ENCODE results near the gene DIAPH2.

The DIAPH2 gene

DNA sequence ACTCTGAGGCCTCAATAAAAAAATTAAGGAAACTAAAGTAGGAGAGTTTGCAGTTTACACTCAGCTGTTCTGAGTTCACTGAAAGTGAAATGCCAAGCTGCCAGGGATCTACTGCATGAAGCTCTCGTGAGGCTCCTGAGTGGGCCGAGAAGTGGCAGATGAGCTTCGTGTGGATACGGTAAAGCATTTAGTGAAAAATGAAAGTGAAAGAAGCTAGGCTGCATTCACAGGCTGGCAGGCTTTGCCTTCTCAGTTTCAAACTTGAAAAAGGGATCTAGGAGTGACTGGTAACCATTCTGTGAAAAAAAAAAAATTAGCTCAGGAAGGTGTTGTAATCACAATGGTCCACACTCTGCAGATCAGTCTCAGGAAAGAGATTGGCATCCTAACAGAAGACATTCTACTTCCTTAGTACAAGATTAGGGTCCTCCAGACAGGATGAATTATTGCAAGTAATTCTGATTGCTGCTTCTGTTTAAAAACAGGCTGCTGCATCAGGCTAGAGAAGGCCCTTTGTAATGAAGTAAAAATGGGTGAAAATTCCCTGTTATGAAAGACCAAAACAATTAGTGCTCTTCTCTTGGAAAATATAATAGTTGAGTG, 879.0 kb downstream of the DIAPH2 start:
- peak; percentile 26 for DNase-seq (ENCODE audit: low read depth, low spot score)

- DNase-seq (ENCODE audit: low read depth, low spot score) = no peak
These were observed 879.9 kb downstream of the DIAPH2 start for GRCh38 chrX:97564496-97564895.

- DNase-seq (ENCODE audit: low read depth, low spot score) = no peak
These were observed 902.5 kb downstream of the DIAPH2 start for GRCh38 chrX:97587171-97587570.

DNA sequence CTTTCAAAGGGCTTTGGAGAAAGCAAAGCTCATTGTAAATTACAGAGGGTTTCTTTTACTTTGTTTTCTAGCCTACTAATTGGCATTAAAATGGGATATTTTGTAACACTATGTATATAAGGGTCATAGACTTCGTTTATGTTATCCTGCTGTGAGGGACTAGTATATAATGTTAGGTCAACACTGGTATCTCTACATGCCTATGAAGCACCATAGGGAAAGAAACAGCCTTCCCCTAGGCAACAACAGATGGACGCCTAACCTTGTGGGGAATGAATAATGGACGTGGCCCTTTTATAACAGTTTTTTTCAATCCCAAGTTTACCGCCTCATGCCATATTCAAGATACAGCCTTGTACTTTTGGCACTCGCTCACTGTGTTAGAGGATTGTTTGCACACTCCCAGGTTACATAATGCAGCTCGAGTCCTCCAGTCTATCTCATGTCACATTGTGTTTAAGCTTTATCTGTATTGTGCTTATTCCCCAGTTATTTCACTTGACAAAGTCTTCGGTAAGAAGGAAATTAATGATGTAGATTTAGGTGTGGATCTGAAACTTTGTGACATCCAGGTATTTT, 910.1 kb downstream of the DIAPH2 start:
- DNase-seq (ENCODE audit: low read depth, low spot score) = no peak

DNA sequence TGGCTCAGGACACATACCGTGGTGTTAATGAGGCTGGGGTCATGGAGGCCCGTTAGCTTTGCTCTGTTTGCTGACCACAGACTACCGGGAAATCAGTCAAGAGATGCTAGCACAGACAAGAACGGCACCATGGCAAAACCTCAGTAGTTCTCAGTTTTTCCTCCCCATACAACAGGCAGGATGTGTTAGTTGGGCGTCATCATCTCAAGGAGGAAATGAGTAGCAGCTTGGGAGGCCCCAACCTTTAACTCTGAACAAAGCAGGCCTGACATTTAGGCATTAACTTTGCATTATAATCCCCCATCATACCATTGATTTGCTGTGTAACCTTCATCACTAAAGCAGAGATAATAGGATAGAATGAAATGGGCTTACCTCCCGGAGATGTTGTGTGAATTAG, 913.3 kb downstream of the DIAPH2 start:
- no peak for DNase-seq (ENCODE audit: low read depth, low spot score)

DNA sequence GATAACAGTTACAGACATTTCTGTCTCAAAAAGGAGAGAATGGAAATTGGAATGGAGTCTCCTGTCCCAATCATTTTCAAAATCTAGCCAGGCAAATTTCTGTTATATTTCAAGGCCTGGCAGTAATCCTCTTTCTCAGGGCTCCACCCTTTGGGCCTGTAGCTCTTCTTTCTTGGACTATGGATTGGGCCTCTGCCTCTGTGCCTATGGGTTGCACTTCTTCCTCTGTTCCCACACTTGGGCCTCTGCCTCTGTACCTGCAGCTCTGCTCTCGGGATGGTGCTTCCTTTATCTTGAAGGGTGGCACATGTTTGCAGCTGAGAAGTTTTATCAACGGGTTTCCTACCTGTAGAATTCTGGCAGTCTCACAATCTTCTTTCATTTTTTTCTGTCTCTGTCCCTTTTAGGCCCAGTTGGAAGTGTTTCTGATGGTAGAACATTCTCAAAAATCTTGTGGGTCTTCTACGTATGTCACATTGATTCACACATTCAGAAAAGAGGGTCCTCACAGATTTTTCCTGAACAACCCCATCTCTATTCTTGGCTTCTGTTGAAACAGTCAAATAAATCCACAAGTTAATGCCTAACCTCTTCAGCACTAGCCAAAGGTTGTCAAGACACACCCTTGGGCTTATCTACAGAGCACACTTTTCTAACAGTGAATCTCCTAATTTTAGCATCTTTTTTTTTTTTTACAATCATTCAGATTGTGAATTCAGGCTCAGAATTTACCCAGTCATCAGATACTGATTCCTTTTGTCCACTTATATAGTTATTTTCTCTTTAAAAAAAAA, 918.0 kb downstream of the DIAPH2 start:
- DNase-seq (ENCODE audit: low read depth, low spot score) = no peak

GRCh38 chrX:97605271-97605670, 920.6 kb downstream of the DIAPH2 start:
- no peak for DNase-seq (ENCODE audit: low read depth, low spot score)

DNA sequence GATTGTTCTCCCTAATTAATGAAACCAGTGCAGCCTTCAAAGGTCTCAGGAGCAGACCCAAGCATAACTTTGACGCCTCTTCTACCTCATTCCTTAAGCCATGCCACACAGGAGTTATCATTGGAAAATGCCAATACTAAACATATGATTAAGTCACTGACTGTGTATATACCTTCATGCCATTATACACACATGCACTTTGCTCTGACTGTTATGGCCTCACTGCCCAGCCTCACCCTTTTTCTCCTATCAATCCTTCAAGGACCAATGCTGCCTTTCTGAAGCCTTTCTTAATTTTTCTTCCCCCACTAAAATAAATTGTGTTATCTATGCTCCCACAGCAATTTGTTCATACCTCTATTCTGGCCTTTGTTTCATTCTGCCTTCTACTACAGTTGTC, 924.7 kb downstream of the DIAPH2 start:
- DNase-seq (ENCODE audit: low read depth, low spot score) = no peak

- DNase-seq (ENCODE audit: low read depth, low spot score) = no peak
These were observed 925.3 kb downstream of the DIAPH2 start for GRCh38 chrX:97609938-97610337.

DNA sequence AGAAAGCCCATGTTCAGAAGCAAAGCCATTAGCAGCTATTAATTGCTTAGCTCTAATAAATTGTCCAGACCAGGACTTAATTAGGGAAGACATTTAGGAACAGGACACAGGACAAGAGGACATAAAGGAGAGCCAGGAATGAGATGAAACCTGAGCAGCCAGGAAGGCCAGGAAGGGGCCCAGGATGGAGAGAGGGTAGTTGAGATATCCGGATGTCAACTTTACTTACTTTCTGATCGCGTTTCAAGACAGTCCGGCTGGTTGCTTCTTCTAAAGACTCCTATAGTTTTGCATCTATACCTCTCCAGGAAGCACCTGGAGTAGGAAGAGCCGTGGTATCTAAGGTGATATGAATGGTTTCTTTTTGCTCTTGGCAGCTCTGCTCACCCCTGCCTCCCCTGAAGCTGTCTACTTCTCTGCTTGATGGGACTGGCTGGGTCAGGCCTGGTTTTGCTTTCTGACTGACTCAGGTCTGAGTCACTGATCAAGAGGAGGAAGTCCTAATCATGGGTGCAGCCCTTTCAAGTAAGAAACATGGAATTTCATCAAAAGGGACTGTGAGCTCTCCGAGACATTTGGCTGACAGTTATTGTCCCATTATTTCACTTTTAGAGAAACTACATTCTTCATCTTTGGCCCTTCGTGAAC, 932.4 kb downstream of the DIAPH2 start:
- peak; percentile 6 for DNase-seq (ENCODE audit: low read depth, low spot score)

DNA sequence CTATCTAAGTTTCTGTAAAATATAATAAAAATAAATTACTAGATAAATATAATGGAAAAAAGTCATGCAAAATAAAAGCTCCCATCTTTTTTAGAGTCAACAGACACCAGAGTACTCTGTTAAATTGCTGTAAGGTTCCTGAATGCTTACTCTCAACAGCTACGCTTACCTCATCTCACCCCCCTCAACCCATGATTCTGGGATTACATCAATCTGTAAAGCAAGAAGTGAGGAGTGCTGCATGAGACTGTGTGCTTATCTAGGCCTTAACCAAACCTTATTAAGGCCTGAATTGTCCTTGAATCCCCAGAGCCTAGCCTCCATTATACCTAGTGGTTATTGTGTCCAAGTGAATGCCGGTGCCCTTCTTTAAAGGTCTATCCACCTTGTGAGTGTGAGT, 934.9 kb downstream of the DIAPH2 start:
- DNase-seq (ENCODE audit: low read depth, low spot score) = no peak

DNA sequence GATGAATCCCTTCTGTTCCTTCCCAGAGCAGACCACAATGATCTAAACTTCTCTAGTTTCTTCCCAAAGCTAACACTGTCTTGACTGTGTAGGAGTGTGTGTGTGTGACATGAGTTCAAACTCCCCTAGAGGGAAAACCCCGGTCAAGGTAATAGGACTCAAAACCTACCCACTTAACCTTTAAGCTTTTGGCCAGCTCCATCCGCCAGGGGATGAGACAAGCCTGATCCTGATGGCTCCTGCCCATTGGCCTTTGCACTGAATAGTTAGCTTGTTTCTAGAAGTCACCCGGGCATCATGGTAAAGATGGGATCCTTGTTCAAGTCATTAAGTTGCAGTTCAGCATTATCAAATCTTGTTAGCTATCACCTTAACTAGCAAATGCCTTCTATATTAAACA, 937.5 kb downstream of the DIAPH2 start:
- no peak for DNase-seq (ENCODE audit: low read depth, low spot score)

DNA sequence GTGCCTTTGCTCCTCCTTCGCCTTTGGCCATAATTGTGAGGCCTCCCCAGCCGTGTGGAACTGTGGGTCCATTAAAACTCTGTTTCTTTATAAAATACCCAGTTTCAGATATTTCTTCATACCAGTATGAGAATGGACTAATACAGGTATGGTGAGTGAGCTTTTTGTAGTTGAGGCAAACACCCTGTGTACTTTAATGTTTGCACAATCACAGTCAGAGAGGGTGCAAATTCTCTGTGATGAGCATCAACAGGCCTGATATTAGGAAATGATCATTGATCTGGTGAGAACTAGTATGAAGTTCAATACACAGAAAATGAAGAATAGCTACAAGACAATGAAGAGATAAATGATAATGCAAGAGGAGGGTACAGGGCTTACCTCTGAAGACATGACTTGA, 943.7 kb downstream of the DIAPH2 start:
- no peak for DNase-seq (ENCODE audit: low read depth, low spot score)

DNA sequence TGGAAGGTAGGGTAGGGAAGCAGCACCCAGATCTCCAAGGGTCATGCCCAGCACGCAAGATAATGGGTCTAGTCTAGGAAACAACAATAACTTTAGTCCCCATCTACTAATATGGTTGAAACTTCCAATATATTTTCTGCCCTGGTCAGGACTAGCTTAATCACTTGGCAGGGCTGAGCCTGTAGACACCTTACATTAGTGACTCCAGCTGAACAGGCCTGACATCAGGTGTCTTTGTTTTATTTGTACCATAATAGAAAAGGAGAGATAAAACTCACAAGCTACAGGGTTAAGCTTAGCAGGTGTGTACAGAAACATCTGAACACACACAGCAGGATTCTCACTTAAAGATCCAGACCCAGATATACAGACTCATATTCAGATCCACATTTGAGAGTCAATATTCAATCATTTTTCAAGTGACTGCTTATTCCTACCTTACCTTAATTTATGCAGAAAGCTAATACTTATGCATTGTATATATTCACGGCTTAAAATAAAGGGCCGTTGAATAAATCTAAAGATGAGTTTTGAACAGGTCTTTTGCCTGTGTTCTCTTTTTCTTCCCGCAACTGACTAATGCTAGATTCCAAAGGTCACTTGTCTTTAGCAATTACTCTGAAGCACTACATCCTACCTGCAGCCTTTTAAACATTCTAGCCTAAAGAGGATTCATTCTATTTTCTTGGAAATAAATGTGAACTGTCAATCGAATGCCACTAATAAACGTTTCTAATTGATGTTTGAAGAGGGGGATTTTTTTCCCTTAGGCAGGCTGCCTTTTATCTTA, 944.4 kb downstream of the DIAPH2 start:
- DNase-seq (ENCODE audit: low read depth, low spot score) = no peak

GRCh38 chrX:97629597-97629985, 944.9 kb downstream of the DIAPH2 start:
- no peak for DNase-seq (ENCODE audit: low read depth, low spot score)

GRCh38 chrX:97633798-97634197, 949.2 kb downstream of the DIAPH2 start:
- no peak for DNase-seq (ENCODE audit: low read depth, low spot score)

DNA sequence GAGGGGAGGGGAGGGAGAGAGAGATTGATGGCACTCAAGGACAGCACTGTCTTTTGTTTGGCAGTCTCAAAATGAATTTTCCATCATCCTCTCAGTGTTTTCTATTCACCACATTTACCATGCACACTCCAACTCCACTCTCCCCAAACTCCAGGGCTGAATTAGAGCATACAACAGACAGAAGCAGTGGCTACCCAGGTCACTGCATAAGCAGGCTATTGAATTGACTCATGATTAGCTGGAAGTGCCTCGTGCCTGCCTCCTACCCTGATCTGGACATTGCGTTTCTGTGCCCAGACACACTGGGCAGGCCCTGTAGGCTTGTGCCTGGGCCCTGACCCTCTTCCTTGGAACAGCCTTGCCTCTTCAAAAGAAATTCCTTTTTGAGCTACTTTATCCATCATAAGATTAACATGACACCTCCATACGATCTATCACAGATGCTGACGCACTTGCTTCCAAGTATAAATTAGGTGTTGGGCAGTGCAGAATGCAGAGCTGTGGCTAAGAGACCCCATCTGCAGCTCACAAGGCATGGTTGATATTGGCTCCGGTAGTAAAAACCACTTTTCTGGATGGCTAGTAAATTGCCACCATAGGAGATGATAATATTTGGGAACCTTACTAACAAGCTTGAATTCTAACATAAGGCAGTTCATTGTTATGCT, 952.0 kb downstream of the DIAPH2 start:
- DNase-seq (ENCODE audit: low read depth, low spot score) = no peak

DNA sequence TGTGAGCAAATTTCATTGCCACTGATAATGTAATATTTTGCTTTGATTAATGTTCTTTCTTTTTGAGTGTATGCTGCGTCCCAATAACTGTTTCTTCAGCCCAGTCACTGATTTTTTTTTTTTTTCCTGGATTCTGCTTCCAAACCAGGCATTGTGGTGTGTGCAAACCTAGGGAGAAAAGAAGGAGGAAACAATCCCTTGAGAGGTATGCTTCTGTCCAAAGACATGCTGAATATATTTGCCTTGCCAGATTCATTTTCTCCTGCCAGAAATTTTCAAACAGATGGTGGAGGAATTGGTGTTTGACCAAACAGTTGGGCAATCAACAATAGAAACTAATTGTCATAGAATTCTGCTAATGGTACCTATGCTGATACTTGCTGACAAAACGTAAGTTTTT, 952.6 kb downstream of the DIAPH2 start:
- no peak for DNase-seq (ENCODE audit: low read depth, low spot score)

DNA sequence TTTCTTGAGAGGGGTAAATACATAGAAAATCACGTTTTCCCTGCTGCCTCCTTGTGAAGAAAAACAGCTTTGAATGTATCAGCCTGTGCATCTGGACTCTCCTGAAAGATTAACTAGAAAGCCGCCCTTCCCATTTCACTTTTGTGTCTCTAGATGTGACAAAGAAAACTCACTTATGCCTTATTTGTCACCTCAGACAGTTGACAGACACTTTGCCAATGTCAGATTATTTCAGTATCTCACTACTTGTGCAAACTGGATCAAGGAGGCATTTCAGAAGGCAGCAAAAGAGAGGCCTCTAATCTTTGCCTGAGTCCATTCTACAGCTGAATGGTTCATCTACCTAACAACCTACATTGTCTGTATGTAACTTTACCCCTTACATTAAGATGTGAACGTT, 954.0 kb downstream of the DIAPH2 start:
- DNase-seq (ENCODE audit: low read depth, low spot score) = no peak

GRCh38 chrX:97639526-97639925, 954.9 kb downstream of the DIAPH2 start:
- no peak for DNase-seq (ENCODE audit: low read depth, low spot score)
